VCaP (cell line): ENCODE data around the gene NAA30.
"Not testable (repeated sequence)": the region's sequence is repeated elsewhere in the genome, so short reads cannot be mapped to it uniquely, and the experiment has no call there.

ENCODE experiments used
- H3K27ac ChIP-seq: fragments of 450-650 bp; 2 replicates; pipeline ENCODE4 v1.5.1; 2017
- CTCF ChIP-seq: fragments of 450-650 bp; conservative IDR thresholded peaks from 2 replicates; pipeline ENCODE4 v1.5.1; 2017; ENCODE audit warnings: mild to moderate bottlenecking, moderate library complexity

Gene NAA30

GRCh38 chr14:57390037-57390805 is at the start of gene NAA30:
Gene NAA30 (plus strand): TSS chr14:57390586. CDS start chr14:57390958, 372 bp downstream.
- H3K27ac ChIP-seq, result peak within 1 kb of the TSS; percentile 90
- no peak for TF ChIP-seq CTCF

GRCh38 chr14:57343545-57344297 is 46.7 kb upstream of the NAA30 start:
- not testable (repeated sequence) for H3K27ac ChIP-seq

GRCh38 chr14:57345106-57345505 is 45.3 kb upstream of the NAA30 start:
- TF ChIP-seq CTCF, result no peak
- H3K27ac ChIP-seq, result no peak overlapping the region

- no peak for TF ChIP-seq CTCF
- H3K27ac ChIP-seq, result no peak overlapping the region
These were observed 43.6 kb upstream of the NAA30 start for GRCh38 chr14:57346741-57347140.

GRCh38 chr14:57352396-57353170 is 37.8 kb upstream of the NAA30 start:
- H3K27ac ChIP-seq, result no peak overlapping the region
- no peak for TF ChIP-seq CTCF

GRCh38 chr14:57355081-57355800 is 35.1 kb upstream of the NAA30 start:
- no peak overlapping the region for H3K27ac ChIP-seq

More at GRCh38 chr14:57355081-57355800, 35.1 kb upstream of the NAA30 start:
- no peak for TF ChIP-seq CTCF
